H9 (cell line): ENCODE results near the gene TDRD1. TPM values are rescaled to one million over a fixed set of nuclear protein-coding genes. Genes with fewer than 3 reads are reported as not detected.

ENCODE experiments used
- DNase-seq: peaks from one replicate; pipeline ENCODE4 v3.0.0-alpha.2; 2017
- H2AFZ ChIP-seq: one replicate; pipeline ENCODE4 v1.6.1; 2013; ENCODE audit warnings: mild to moderate bottlenecking, low read length, control low read depth, moderate library complexity
- H2AK5ac ChIP-seq: 2 replicates; pipeline ENCODE4 v1.6.1; 2013; ENCODE audit warnings: low read length, control low read depth, mixed read lengths; ENCODE audit not compliant: insufficient read length
- H2BK120ac ChIP-seq: one replicate; pipeline ENCODE4 v1.6.1; 2013; ENCODE audit warnings: low read depth, mild to moderate bottlenecking, low read length, control low read depth, inconsistent platforms; ENCODE audit not compliant: poor library complexity, severe bottlenecking
- H2BK12ac ChIP-seq: 2 replicates; pipeline ENCODE4 v1.6.1; 2013; ENCODE audit warnings: low read length, control low read depth, mixed read lengths, low read depth; ENCODE audit not compliant: insufficient read length
- H2BK15ac ChIP-seq: 2 replicates; pipeline ENCODE4 v1.6.1; 2013; ENCODE audit warnings: low read depth, low read length, control low read depth
- H2BK20ac ChIP-seq: one replicate; pipeline ENCODE4 v1.6.1; 2013; ENCODE audit warnings: low read depth, mild to moderate bottlenecking, low read length, control low read depth, inconsistent platforms; ENCODE audit not compliant: poor library complexity, severe bottlenecking
- H2BK5ac ChIP-seq: 2 replicates; pipeline ENCODE4 v1.6.1; 2013; ENCODE audit warnings: low read length, control low read depth, mixed read lengths; ENCODE audit not compliant: insufficient read length
- H3K14ac ChIP-seq: 2 replicates; pipeline ENCODE4 v1.6.1; 2013; ENCODE audit warnings: low read length, control low read depth; ENCODE audit not compliant: insufficient read depth
- H3K18ac ChIP-seq: 2 replicates; pipeline ENCODE4 v1.6.1; 2013; ENCODE audit warnings: low read depth, mild to moderate bottlenecking, mixed read lengths, low read length, control low read depth; ENCODE audit not compliant: insufficient read length
- H3K23ac ChIP-seq: 2 replicates; pipeline ENCODE4 v1.6.1; 2013; ENCODE audit warnings: low read length, control low read depth, mixed read lengths, low read depth; ENCODE audit not compliant: insufficient read length
- H3K23me2 ChIP-seq: 2 replicates; pipeline ENCODE4 v1.6.1; 2013; ENCODE audit warnings: low read depth, mild to moderate bottlenecking, mixed read lengths, low read length, control low read depth; ENCODE audit not compliant: insufficient read length, poor library complexity, severe bottlenecking
- H3K27ac ChIP-seq: 2 replicates; pipeline ENCODE4 v1.5.1; 2013; ENCODE audit warnings: low read length, control low read depth, mixed read lengths, low read depth; ENCODE audit not compliant: insufficient read length
- H3K27me3 ChIP-seq: 2 replicates; pipeline ENCODE4 v1.6.1; 2013; ENCODE audit warnings: low read length, control low read depth, inconsistent platforms; ENCODE audit not compliant: insufficient read depth
- H3K4ac ChIP-seq: 2 replicates; pipeline ENCODE4 v1.6.1; 2013; ENCODE audit warnings: low read depth, mild to moderate bottlenecking, control low read depth, inconsistent platforms, low read length, moderate library complexity
- H3K4me1 ChIP-seq: 2 replicates; pipeline ENCODE4 v1.6.1; 2013; ENCODE audit warnings: low read length, control low read depth, inconsistent platforms; ENCODE audit not compliant: insufficient read depth
- H3K4me2 ChIP-seq: 2 replicates; pipeline ENCODE4 v1.6.1; 2013; ENCODE audit warnings: low read length, control low read depth, mixed read lengths; ENCODE audit not compliant: insufficient read length, insufficient read depth
- H3K56ac ChIP-seq: 2 replicates; pipeline ENCODE4 v1.6.1; 2013; ENCODE audit warnings: low read depth, mild to moderate bottlenecking, mixed read lengths, low read length, control low read depth; ENCODE audit not compliant: insufficient read length
- H3K79me1 ChIP-seq: 2 replicates; pipeline ENCODE4 v1.6.1; 2013; ENCODE audit warnings: low read depth, mild to moderate bottlenecking, moderate library complexity, low read length, control low read depth, inconsistent platforms; ENCODE audit not compliant: insufficient read depth, poor library complexity, severe bottlenecking
- H3K79me2 ChIP-seq: 2 replicates; pipeline ENCODE4 v1.6.1; 2013; ENCODE audit warnings: low read length, control low read depth, inconsistent platforms; ENCODE audit not compliant: insufficient read depth
- H3K9ac ChIP-seq: 2 replicates; pipeline ENCODE4 v1.6.1; 2013; ENCODE audit warnings: low read length, control low read depth, mixed read lengths; ENCODE audit not compliant: insufficient read length; ENCODE audit errors: extremely low read depth
- H3K9me3 ChIP-seq: one replicate; pipeline ENCODE4 v1.6.1; 2013; ENCODE audit warnings: low read depth, low read length, inconsistent platforms; ENCODE audit not compliant: control insufficient read depth
- H3T11ph ChIP-seq: one replicate; pipeline ENCODE4 v1.6.1; 2013; ENCODE audit warnings: mild to moderate bottlenecking, low read length, control low read depth, inconsistent platforms
- H4K20me1 ChIP-seq: one replicate; pipeline ENCODE4 v1.6.1; 2013; ENCODE audit not compliant: control insufficient read depth, insufficient read length, insufficient read depth
- H4K5ac ChIP-seq: 2 replicates; pipeline ENCODE4 v1.6.1; 2013; ENCODE audit warnings: low read depth, mild to moderate bottlenecking, mixed read lengths, low read length, control low read depth; ENCODE audit not compliant: insufficient read length
- H4K8ac ChIP-seq: replicated peaks from 2 replicates; pipeline ENCODE4 v1.6.1; 2013; ENCODE audit warnings: low read length, control low read depth, mixed read lengths, low read depth; ENCODE audit not compliant: insufficient read length
- H4K91ac ChIP-seq: 2 replicates; pipeline ENCODE4 v1.6.1; 2013; ENCODE audit warnings: low read depth, mild to moderate bottlenecking, moderate library complexity, mixed read lengths, low read length, control low read depth; ENCODE audit not compliant: insufficient read length
- H3K27ac Mint-ChIP-seq, 3 experiments: 2 replicates in 2 of 3; 3 replicates in 1 of 3; pipeline ENCODE4 v1.8.0; 2020 to 2021; ENCODE audit warnings: mixed read lengths in 3 of 3, mild to moderate bottlenecking in 1 of 3, moderate library complexity in 1 of 3
- H3K27me3 Mint-ChIP-seq: 2 replicates; pipeline ENCODE4 v1.8.0; 2021; ENCODE audit warnings: low read depth, mild to moderate bottlenecking, moderate library complexity, mixed read lengths
- H3K36me3 Mint-ChIP-seq, 3 experiments: 2 replicates in 2 of 3; 3 replicates in 1 of 3; pipeline ENCODE4 v1.8.0; 2020 to 2021; ENCODE audit warnings: low read depth in 3 of 3, mixed read lengths in 3 of 3; ENCODE audit not compliant: insufficient read depth in 1 of 3
- H3K4me1 Mint-ChIP-seq, 2 experiments: 2 replicates each; pipeline ENCODE4 v1.8.0; 2020; ENCODE audit warnings: mixed read lengths in 2 of 2
- H3K4me3 Mint-ChIP-seq, 2 experiments: 2 replicates in 1 of 2; 3 replicates in 1 of 2; pipeline ENCODE4 v1.8.0; 2020 to 2021; ENCODE audit warnings: mild to moderate bottlenecking in 2 of 2, mixed read lengths in 2 of 2, moderate library complexity in 1 of 2
- H3K9me3 Mint-ChIP-seq, 2 experiments: 2 replicates in 1 of 2; 3 replicates in 1 of 2; pipeline ENCODE4 v1.8.0; 2020; ENCODE audit warnings: mild to moderate bottlenecking in 2 of 2, mixed read lengths in 2 of 2, moderate library complexity in 1 of 2
- WGBS: extraction: QIAGEN DNeasy Blood & Tissue Kit; methylation state at CpG from one replicate; pipeline ENCODE4 v1.1.7; 2013; ENCODE audit warnings: missing lambda C conversion rate, low lambda C conversion rate, mixed read lengths; ENCODE audit not compliant: insufficient read length; ENCODE audit errors: extremely low coverage; 5-methylcytosine and 5-hydroxymethylcytosine counted together
- total RNA-seq: library from RNA; stranded (reverse); gene quantifications from 2 replicates; pipeline ENCODE4 v1.2.1, GENCODE V29; 2021
- TF ChIP-seq, protein P1 (sequence below): fragments of 200-600 bp; sonication (generic); conservative IDR thresholded peaks from 3 replicates; pipeline ENCODE4 v1.8.0; 2021; ENCODE audit warnings: antibody characterized with exemption, mild to moderate bottlenecking

The TDRD1 gene
- total RNA-seq, 1 experiment from 2014 or later = 0.15 TPM

GRCh38 chr10:114174695-114175188, 4.4 kb upstream of the TDRD1 start:
- H3K14ac ChIP-seq = peak overlapping the region; percentile 62; the same call in 1 of the 2 replicates
- H4K91ac ChIP-seq = no peak overlapping the region
- Mint-ChIP-seq H3K4me3 (peak overlapping the region; percentile 89 to 99), H3K27me3 (peaks cover 5% of the 10 kb centered on the region), H3K27ac (peak overlapping the region in 1 of 3 experiments; percentile 32; a peak in 1 of 7 replicates), H3K4me1 (peaks cover 25 to 27% of the 10 kb centered on the region in 2 experiments), H3K9me3 (peaks cover 0 to under 1% of the 10 kb centered on the region in 2 experiments; a peak in 2 of 5 replicates), H3K36me3 (peaks cover 10 to 14% (median 11%) of the 10 kb centered on the region in 3 experiments; a peak in 6 of 7 replicates)
- H2BK12ac ChIP-seq = no peak overlapping the region
- H3K4me2 ChIP-seq = peak overlapping the region; percentile 80
- no peak overlapping the region for H2AK5ac ChIP-seq
- H3T11ph ChIP-seq = no peak overlapping the region
- H3K9me3 ChIP-seq = no peaks in the 10 kb centered on the region
- no peak overlapping the region for H3K23ac ChIP-seq
- no peak overlapping the region for H4K8ac ChIP-seq
- H3K79me1 ChIP-seq = peaks cover 3% of the 10 kb centered on the region
- H3K23me2 ChIP-seq = no peaks in the 10 kb centered on the region
- WGBS = no CpG with 5 or more reads among the region's 19 CpGs
- H3K18ac ChIP-seq = no peak overlapping the region
- H2BK15ac ChIP-seq = no peak overlapping the region
- H2BK5ac ChIP-seq = no peak overlapping the region
- H3K4me1 ChIP-seq = no peaks in the 10 kb centered on the region; the same call in 1 of the 2 replicates
- H3K27ac ChIP-seq = no peak overlapping the region
- H3K9ac ChIP-seq = no peak overlapping the region
- H3K4ac ChIP-seq = no peak overlapping the region
- H3K27me3 ChIP-seq = no peaks in the 10 kb centered on the region
- DNase-seq = peak; percentile 58
- H3K56ac ChIP-seq = no peak overlapping the region
- H3K79me2 ChIP-seq = peaks cover 15% of the 10 kb centered on the region; the same call in 1 of the 2 replicates
- no peak overlapping the region for H2BK120ac ChIP-seq
- H2AFZ ChIP-seq = peak overlapping the region; percentile 85
- H4K5ac ChIP-seq = no peak overlapping the region
- H2BK20ac ChIP-seq = no peak overlapping the region
- TF ChIP-seq, protein P1, sequence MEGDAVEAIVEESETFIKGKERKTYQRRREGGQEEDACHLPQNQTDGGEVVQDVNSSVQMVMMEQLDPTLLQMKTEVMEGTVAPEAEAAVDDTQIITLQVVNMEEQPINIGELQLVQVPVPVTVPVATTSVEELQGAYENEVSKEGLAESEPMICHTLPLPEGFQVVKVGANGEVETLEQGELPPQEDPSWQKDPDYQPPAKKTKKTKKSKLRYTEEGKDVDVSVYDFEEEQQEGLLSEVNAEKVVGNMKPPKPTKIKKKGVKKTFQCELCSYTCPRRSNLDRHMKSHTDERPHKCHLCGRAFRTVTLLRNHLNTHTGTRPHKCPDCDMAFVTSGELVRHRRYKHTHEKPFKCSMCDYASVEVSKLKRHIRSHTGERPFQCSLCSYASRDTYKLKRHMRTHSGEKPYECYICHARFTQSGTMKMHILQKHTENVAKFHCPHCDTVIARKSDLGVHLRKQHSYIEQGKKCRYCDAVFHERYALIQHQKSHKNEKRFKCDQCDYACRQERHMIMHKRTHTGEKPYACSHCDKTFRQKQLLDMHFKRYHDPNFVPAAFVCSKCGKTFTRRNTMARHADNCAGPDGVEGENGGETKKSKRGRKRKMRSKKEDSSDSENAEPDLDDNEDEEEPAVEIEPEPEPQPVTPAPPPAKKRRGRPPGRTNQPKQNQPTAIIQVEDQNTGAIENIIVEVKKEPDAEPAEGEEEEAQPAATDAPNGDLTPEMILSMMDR = no peak
- H4K20me1 ChIP-seq = no peaks in the 10 kb centered on the region
